HG03095 (cell line): ENCODE data around the gene CPO.
"Not testable (repeated sequence)": the region's sequence is repeated elsewhere in the genome, so short reads cannot be mapped to it uniquely, and the experiment has no call there.

ENCODE experiments used
- ATAC-seq: cut with Tn5 transposase; IDR thresholded peaks from one replicate; pipeline ENCODE4 v1.9.1; 2021; ENCODE audit warnings: moderate library complexity; ENCODE audit not compliant: unreplicated experiment

CPO gene

DNA sequence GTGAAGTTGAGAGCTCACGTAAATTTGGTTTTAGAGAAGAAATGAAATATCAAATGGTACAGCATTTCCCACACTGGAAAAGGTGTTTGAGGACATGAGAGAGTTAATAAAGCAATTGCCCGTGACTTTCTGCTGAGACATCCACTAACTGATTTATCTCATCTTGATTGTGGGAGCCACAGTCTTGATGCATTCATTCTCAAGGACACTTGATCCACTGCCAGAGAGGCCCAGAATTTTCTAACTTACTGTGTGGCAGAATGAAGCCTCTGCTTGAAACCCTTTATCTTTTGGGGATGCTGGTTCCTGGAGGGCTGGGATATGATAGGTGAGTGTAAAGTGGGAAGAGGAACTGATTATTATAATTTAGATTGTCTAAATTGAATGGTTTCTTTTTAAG, at the start of gene CPO:
Gene CPO (plus strand): TSS at position 179 of the 400 bp plus-strand sequence. CDS start 82 bp downstream, at position 261.
- no peak for ATAC-seq

GRCh38 chr2:206890179-206890578, 49.1 kb upstream of the CPO start:
- no peak for ATAC-seq

DNA sequence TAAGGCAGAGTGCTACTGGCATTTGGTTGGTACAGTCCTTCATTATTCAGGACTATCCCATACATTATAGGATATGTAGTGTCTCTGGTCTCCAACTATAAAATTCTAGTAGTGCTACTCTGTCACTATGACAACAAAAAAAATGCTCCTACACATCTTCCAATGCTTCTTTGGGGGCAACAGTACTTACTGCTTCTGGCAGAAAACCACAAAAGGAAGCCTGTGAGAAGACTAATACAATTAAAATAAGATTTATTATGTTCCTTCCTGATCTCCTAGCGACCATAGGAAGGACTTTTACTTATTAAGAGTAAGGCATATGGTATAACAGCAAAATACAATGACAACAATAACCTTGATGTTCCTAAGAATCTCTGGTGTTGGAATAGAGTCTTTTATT, 48.4 kb upstream of the CPO start:
- no peak for ATAC-seq

- no peak for ATAC-seq
Observed at GRCh38 chr2:206915121-206915520, 24.2 kb upstream of the CPO start.

DNA sequence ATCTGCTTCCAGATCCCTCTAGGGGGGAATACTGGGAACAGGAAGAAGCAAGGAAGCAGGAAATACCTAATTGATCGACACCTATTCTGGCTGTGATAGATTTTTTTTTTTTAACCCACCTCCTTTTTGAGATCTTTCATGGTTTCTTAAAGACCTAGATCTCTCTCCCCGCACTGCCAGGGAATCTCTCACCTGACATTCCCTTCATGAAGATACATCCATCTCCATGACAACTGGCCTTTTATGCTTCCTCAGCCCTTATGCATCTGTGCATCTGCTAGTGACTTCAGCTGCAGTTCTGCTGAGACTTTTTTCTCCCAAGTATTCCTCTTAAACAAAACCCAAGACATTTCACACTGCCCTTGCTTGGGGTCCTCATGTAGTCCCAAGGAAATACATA, 21.1 kb upstream of the CPO start:
- no peak for ATAC-seq

DNA sequence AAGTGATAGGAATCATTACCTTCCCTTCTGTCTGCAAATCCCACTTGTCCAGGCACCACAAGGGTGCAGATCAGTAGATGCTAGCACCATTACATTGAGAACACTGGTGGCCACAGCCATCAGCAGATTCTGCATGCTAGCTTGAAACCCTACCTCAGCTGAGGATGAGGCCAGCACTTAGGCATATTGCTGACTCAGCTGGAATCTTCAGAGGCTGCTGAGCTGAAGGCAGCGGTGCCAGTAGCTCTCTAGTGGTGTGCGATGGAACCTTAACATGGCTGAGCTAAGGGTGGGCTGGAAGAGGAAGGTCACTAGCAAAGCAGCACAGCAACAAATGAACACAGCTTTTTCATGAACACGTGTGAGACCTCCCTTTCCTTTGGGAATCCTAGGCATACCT, 19.0 kb upstream of the CPO start:
- ATAC-seq = no peak

DNA sequence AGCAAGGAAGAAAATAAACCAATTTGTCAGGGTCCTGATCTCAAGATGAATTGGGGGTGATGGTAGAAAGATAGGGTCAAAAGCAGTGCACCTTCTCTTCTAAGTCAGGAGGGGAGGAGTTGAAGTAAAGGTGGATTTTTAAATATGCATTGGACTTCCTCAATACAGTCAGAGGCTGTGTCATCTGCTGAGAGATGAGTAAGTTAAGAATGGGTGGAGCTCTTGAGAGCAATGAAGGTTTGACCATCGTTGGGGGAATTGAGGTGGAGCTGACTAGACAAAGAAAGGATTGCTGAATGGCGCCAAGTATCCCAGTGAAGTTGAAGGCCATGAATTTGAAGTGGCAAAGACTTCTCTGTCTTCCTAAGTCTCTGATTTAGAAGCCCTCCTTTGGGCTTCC, 18.4 kb upstream of the CPO start:
- no peak for ATAC-seq

- no peak for ATAC-seq
Observed at GRCh38 chr2:206921529-206921928, 17.8 kb upstream of the CPO start.

- no peak for ATAC-seq
Observed at GRCh38 chr2:206935991-206936842, 3.1 kb upstream of the CPO start.

GRCh38 chr2:206936843-206937230, 2.5 kb upstream of the CPO start:
- ATAC-seq = no peak

- peak; percentile 97 for ATAC-seq
Observed at GRCh38 chr2:206937555-206937954, 1.8 kb upstream of the CPO start.

DNA sequence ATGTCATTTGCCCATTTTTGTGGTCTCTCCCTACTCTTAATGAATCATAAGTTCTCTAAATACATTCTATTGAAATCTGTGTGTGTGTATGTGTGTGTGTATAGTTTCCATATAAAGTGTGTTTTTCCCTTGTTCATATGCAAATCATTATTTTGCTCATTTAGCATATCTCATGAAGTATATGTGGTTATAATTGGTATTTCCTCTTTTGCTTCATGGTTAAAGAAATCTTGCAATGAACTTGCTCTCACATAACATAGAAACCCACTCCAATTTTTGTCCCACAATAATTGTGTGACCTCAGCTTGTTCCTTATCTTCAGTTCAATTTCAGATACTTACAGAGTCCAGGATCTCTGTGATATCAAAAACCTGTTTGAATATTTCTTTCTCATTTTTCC, 1.2 kb downstream of the CPO start:
- no peak for ATAC-seq

- no peak for ATAC-seq
Observed at GRCh38 chr2:206942592-206943478, 3.5 kb downstream of the CPO start.

DNA sequence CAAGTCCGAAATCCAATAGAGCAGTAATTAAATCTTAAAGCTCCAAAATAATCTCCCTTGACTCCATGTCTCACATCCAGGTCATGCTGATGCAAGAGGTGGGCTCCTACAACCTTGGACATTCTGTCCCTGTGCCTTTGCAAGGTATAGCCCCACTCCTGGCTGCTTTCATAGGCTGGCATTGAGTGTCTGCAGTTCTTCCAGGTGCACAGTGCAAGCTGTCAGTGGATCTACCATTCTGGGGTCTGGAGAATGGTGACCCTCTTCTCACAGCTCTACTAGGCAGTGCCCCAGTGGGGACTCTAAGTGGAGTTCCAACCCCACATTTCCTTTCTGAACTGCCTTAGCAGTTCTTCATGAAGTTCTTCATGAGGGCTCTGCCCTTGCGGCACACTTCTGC, 14.1 kb downstream of the CPO start:
- not testable (repeated sequence) for ATAC-seq

- no peak for ATAC-seq
Observed at GRCh38 chr2:206955253-206955652, 15.9 kb downstream of the CPO start.

DNA sequence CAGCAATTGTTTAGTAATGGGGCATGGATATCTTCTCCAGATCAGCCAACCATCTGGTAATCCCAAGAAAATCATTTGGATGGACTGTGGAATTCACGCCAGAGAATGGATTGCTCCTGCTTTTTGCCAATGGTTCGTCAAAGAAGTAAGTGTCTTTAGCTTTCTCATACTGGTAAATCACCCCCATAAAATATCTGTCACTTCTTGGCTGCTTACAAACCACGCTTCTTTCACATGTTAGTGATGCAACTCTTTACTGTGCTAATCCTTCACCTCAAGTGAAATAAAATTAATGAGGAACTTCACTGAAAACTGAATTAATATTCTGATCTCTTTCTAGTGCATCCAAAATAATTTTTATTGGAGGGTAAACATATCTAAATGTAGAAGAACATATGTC, 18.9 kb downstream of the CPO start:
- ATAC-seq = no peak

GRCh38 chr2:206962966-206963365, 23.6 kb downstream of the CPO start:
- ATAC-seq = no peak

- no peak for ATAC-seq
Observed at GRCh38 chr2:206968134-206969086, 29.1 kb downstream of the CPO start.

GRCh38 chr2:206969192-206969591, 29.9 kb downstream of the CPO start:
- no peak for ATAC-seq

GRCh38 chr2:206970589-206971360, 31.5 kb downstream of the CPO start:
- no peak for ATAC-seq
